Activated CD4-positive, alpha-beta T cell treated with anti-CD3 and anti-CD28 coated beads, Interleukin-2, amount 50 U/mL, for 1 hour (primary cell): Measurements from ENCODE around the gene DDOST.

Source experiments
- DNase-seq: peaks from one replicate; pipeline ENCODE4 v3.0.0-alpha.2; 2020

Gene DDOST

DNA sequence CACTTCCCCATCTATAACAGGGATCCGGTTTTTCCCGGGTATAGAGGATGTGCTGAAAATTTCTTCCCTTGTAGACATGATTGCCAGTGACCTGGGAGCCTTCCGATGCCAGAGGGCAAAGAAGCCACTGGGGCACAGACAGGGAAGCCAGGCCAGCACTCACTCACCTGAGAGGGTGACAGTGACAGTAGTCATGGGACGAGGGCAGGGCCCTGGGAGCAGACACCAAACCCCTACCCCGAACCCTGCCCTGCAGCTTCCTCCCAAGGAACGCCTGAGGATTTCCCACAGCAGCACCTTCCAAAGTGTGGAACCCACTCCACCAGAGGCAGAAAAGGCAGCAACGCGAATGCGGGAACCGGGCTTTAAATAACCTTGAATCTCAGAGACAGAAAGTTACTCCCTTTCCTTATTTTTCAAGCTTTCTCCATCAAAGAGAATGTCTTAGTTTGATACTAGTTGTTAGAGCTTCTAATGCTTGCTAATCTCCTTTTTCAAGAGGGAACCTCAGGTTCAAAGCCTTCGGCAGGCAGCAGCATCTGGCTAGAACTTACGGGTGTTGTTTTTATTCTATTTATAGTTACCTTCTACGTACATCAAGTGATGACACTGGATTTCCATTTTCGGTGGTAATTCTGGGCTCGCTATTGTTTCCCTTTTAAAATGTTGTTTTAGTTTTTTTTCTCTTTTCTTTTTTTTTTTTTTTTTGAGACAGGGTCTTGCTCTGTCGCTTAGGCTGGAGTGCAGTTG, 2.8 kb downstream of the DDOST start:
- no peak for DNase-seq

DNA sequence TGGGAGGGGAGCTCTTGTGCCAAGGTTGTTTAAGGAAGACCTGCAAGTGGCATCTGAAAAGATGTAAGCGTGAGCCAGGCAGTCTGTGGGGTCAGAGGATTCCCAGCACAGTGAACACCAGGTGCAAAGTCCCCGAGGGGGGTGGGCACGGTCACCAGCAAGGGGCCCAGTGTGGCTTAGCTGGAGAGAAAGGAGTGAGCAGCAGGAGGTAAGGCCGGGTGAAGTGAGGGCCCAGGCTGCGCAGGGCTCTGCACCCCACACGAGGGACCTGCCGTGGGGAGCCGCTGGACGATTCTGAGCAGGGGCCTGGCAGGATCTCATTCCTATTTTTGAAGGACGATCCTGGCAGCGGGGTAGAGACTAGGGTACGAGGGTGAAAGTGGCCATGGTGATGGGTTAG, 4.1 kb downstream of the DDOST start:
- no peak for DNase-seq

DNA sequence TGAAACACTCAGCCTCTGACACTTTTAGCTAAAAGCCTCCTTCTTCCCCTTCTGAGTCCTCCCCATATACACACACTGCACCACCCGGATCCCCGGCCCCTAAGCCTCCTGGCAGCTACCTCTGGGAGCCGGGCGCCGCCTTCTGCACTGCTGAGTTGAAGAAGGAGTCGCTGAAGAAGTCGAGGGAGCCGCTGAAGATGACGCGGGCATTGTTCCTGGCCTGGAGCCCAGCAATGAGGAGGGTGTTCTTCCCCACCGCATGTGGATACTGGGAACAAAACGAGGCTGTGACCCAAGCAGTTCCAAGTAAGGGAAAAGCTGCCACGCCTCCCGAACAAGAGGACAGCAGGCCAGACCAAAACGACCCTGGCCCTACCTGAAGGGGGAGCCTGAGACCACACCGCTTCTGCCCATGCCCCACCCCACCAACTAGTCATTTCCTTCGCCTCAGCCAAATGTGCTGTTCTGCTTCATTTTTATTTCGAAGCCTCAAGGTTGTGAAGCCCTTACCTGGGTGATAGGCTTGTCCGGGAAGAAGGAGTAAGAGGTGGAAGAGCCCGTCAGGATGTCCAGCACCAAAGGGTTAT, 7.0 kb downstream of the DDOST start:
- no peak for DNase-seq

DNA sequence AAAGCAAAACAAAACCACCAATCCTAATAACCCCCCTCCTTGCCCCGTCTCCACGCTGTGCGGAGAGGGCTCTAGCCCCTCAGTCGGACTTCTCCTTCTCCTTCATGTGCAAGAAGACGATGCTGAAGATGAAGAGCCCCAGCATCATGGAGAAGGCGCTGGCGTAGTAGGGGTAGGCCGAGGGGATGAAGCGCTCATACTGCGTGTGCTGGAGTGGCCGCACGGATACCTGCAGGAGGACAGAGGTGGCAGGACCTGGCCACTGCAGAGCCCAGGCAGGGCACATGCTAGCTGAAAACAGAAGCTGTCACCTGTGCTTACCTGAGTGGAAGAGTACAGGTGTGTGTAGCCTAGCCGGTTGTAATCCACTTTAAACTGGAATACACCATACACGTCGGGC, 8.9 kb downstream of the DDOST start:
- no peak for DNase-seq

DNA sequence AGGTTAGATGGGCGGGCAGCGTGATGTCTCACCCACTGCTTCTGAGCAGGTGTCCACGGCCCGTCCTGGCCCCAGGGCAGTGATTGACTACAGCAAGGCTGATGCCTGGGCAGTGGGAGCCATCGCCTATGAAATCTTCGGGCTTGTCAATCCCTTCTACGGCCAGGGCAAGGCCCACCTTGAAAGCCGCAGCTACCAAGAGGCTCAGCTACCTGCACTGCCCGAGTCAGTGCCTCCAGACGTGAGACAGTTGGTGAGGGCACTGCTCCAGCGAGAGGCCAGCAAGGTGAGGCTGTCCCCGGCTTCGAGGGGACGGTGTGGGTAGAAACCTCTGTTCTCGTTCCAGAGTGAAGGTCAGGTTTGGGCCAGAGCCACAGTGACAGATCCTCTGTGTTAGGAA, 12.2 kb downstream of the DDOST start:
- no peak for DNase-seq

DNA sequence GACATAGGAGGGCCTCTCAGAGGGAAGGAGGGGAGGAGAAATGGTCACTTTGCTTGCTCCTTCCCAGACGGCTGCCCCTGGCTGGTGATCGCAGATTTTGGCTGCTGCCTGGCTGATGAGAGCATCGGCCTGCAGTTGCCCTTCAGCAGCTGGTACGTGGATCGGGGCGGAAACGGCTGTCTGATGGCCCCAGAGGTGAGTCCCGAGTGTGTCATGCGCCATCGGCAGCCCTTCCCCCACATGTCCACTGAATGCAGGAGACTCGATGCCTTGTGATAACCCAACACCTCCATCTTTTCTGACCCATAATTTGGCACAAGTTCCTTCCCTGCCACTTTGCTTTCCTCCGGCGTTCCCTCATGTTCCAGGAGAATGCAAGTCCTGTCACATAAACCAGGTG, 12.7 kb downstream of the DDOST start:
- DNase-seq: no peak

DNA sequence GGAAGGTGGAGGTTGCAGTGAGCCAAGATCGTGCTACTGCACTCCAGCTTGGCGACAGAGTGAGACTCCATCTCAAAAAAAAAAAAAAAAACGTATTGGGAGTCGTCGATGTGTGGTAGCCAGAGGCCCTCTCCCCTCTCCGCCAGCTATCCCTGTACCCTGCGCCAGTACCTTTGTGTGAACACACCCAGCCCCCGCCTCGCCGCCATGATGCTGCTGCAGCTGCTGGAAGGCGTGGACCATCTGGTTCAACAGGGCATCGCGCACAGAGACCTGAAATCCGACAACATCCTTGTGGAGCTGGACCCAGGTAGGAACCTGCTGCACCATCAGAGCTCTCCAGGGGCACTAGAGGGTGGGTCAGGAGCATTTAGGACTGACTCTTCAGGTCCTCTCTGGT, 15.8 kb downstream of the DDOST start:
- DNase-seq: no peak

DNA sequence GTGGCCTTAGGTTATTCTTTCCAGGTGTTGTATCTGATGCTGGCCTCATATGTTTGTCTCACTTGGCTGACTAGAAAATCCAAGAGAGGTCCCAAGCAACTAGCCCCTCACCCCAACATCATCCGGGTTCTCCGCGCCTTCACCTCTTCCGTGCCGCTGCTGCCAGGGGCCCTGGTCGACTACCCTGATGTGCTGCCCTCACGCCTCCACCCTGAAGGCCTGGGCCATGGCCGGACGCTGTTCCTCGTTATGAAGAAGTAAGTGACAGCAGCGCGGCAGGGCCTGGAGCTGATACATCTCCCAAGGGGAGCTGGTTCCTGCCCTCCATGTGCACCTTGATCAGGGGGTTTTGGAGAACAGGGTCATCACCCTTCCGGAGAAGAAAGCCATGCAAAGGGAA, 16.8 kb downstream of the DDOST start:
- no peak for DNase-seq

DNA sequence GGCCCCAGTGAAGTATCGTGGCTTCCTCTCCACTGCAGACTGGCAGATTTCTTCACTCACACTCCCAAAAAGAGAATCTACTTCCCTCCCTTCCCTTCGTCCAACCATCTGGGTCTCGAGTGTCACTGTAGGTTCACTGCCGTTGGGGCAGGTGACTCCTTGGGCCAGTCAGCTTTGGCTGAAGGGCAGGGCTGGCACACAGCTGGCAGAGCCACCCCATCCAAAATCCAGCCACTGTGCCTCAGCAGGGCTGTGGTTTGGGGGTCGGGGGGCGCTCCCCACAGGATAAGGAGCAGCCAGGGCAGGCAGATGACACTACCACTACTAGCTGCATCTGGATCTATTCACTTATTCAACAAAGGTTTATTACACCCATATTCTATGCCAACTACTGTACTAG, 18.1 kb downstream of the DDOST start:
- DNase-seq: no peak

DNA sequence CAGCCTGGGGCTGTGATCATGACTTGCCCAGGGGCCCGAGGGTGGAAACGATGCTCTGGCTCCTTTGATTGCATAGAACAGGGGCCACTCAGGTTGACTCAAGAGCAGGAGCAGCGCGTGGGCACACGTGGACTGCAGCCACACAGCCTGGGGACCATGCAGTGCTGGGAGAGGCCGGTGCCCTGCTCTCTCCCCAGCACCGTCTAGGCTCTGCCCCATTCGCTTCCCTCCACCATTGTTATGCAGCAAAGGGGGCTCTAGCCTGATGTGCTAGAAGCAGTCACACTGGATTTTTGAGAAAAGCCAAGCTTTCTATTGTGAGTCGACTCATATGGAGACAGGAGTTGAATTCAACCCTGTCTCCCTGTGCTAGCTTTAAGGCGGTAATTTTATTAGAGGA, 19.2 kb downstream of the DDOST start:
- no peak for DNase-seq

DNA sequence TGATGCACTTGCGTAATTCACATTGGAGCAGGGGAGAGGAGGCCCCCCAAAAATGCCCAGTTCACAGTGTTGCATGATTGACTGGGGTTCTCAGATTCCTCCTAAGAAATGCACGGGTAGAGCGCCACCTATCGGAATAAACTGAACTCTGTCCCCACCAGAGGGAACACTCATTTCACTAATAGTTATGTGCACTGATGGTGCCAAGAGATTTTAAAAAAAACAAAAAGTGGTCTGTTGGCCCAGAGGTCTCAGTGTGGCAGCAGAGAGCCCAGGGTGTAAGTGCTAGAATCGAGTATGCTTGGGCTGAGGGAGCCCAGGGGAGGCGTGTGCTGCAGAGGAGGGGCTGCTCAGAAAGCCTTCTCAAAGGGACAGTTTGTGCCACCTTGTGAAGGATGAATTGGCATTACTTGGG, 21.0 kb downstream of the DDOST start:
- peak; percentile 53 for DNase-seq

DNA sequence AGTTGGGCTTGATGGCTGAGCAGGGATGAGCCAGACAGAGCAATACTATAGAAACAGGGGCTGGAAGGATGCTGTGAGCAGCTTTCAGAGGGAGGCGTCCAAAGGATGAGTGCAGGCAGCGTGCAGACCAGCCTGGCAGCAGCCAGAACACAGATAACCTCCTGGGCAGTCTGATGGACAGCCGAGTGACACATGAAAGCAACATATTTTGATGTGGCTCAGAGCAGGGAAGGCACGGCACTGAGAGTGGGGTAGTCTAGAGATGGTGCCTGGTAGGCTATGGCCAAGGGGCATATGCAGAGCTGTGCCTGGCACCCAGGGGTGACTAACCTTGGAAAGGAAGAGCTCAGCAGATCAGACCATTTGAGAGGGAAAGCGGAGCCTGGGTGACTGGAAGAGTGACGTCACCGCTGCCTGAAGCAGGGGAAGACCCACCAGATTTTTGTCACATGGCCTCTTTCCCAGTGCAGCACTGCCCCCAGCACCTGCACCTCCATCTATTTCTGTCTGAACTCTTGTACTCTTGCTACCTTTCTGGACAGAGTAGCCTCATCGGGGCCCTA, 24.3 kb downstream of the DDOST start:
- DNase-seq: no peak

DNA sequence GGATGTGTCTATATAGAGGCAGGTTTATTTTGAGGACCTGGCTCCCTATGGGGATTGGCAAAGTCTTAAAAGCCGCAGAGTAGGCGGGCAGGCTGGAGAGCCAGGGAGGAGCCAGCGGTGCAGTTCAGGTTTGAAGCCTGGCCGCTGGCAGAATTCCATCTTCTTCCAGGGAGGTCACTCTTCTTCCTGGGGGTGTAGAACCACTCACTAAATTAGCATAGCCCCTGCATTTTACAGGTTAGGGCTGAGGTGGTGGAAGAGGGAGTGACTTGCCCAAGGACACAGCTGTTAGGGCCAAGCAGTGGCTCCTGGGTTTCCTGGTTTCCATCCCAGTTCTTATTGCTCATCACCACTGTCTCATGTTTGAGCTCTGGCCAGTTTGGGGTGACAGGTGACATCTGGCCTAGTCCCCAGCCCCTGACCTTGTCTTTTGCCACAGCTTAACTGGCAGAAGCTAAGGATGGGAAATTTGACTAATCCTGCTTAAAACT, 26.5 kb downstream of the DDOST start:
- peak; percentile 18 for DNase-seq

DNA sequence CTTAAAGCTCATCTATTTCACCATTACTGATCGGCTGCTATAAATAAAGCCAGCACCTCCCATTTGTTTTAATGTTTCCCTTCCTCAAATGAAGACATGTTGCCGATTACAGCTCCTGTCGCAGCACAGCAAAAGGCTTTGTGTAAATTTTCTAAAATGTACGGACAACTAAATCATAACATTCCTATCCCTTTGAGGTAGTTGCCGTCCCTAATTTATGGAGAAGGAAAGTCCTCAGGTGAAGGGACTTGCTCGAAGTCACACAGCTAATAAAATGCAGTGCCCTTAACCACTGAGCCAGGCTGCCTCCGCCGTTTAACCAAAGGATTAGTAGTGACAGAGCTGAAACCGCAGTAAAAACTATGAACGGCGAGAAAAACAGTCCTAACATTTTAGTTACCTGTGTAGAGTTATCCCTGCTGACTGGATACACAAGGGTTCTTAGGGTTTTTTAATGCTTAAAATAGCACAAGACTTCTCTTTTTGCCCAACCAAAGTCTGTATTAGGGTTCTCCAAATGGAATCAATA, 27.0 kb downstream of the DDOST start:
- DNase-seq: peak; percentile 13

DNA sequence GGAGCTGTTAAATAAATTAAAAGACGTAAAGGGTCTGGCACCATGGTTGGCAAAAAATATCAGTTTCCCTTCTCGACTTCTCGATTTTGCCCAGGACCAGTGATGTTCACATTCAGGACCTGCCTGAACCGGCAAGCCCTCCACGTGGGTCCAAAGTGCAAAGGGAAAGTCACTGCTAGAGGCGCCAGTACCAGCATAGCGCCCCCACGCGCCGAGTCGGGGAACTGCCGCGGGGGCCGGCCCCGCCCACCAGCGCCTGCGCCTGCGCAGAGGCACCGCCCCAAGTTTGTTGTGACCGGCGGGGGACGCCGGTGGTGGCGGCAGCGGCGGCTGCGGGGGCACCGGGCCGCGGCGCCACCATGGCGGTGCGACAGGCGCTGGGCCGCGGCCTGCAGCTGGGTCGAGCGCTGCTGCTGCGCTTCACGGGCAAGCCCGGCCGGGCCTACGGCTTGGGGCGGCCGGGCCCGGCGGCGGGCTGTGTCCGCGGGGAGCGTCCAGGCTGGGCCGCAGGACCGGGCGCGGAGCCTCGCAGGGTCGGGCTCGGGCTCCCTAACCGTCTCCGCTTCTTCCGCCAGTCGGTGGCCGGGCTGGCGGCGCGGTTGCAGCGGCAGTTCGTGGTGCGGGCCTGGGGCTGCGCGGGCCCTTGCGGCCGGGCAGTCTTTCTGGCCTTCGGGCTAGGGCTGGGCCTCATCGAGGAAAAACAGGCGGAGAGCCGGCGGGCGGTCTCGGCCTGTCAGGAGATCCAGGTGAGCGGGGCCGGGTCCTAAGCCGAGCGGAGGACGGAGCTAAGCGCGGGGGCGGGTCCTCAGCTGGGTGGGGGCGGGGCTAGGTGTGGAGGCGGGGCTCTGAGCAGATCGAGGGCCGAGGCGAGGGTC, 27.7 kb downstream of the DDOST start, which contains the start of gene PINK1:
TSS of gene PINK1 (plus strand) at position 269 of the 875 bp plus-strand sequence. CDS start at position 360, 91 bp downstream.
- peak; percentile 85 for DNase-seq

DNA sequence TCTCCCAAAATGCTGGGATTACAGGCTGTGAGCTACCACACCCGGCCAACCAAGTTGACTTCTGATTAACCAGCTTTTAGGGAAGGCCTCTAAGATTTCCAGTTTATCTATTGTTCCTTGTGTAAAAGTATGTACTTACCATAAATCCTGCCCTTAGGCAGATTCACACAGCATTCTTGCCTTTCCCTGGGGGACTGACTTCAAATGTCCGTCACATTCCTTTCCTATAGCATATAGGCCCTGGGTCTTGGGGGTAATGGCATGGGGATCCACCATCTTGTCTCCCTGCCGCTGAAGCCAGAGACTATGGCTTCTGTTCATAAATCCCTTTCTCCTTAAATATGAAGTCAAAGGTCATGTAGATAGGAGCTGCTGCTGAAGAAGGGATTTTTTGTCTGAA, 28.8 kb downstream of the DDOST start:
- no peak for DNase-seq

DNA sequence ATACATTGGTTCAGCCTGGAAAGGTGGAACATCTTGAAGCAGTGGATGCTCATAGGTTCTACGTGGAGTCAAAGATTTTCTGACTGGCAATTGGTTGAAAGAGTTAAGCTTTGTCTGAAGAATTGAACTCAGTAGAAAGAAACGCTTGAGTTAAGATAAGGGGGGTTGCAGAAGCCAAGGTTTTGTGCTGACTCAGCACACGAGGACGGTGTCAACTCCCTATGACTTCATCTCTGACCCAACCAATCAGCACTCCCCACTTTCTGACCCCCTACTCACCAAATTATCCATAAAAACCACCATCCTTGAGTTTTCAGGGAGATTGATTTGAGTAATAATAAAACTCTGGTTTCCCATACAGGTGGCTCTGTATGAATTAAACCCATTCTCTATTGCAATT, 30.4 kb downstream of the DDOST start:
- no peak for DNase-seq

DNA sequence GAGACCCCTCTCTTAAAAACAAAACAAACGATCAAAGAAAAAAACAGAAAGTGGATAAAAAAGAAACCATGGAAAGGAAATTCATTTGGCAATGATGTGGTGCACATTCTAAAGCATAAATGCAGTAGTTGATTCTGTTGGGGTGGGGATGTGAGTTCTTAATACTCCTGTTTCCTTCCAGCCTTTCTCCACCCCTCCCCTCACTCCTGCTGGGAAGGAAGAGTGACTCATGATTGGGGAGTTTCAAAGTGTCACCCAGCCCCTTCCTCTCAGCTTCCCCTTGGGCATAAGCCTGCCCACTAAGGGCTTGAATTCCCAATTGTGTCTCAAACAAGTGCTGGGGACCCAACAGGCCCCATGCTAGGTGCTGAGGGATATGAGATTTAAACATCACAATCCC, 34.6 kb downstream of the DDOST start:
- DNase-seq: no peak

DNA sequence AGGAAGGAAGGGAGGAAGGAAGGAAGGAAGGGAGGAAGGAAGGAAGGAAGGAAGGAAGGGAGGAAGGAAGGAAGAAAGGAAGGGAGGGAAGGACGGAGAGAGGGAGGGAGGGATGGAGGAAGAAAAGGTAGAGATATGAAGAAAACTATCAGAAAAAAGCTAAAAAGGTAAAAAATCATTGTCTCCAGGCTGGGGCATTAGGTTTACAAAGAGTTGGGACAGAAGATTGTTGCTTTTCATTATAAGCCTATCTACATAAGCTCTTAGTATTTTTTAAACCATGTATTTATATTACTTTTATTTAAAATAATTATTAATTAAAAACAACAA, 35.1 kb downstream of the DDOST start:
- no peak for DNase-seq

DNA sequence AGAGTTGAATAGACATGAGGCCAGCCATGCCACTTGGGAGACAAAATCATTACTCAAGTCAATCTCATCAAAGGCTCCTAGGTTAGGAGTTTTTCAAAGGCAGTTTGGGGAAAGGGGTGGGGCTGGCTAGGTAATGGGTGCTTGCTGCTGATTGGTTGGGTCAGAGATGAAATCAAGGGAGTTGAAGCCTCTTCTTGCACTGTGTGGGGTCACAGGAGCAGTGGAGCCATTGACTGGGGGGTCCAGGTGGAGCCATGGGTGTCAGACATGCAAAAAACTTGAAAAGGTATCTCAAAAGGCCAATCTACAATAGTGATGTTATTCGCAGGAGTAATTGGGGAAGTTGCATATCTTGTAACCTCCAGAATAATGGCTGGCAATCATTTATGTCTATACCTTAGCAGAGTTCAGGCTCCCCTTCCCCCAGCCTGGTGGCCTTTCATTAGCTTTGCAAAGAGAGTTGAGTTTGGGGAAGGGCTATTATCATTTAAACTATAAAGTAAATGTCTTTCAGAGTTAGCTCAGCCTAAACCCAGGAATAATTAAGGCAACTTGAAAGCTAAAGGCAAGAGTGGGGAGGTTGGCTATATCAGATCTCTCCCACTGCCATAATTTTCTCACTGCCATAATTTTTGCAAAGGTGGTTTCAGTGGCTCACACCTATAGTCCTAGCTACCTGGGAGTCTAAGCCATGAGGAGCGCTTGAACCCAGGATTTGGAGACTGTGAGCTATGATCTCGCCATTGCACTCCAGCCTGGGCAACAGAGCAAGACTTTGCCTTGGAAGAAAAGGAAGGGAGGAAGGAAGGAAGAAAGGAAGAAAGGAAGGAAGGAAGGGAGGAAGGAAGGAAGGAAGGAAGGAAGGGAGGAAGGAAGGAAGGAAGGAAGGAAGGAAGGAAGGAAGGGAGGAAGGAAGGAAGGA, 35.7 kb downstream of the DDOST start:
- DNase-seq: no peak

DNA sequence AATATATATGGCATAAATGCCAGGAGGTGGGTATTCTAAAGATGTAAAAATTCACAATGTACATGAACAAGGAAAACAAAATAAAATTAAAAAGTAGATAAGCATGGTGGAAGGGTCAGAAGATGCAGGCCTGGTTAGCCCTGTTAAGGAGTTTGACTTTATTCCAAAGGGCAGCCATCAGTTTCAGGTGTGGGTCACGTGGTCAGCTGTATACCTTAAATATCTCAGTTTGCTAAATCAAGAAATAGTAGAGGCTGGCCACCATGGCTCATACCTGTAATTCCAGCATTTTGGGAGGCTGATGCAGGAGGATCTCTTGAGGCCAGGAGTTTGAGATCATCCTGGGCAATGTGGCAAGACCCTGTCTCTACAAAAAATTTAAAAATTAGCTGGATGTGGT, 36.5 kb downstream of the DDOST start:
- DNase-seq: no peak

DNA sequence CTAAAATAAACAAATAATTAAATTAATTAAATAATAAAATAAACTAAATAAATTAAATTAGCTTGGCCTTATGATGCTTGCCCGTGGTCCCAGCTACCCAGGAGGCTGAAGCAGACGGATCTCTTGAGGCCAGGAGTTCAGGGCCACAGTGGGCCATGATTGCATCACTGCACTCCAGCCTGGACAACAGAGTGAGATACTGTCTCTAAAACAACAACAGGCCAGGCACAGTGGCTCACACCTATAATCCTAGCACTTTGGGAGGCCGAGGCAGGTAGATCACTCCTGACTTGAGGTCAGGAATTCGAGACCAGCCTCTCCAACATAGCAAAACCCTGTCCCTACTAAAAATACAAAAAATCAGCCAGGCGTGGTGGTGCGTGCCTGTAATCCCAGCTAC, 40.2 kb downstream of the DDOST start:
- no peak for DNase-seq
